SU-DHL-6 (cell line): Measurements from ENCODE around the gene MAP2K5.

Source experiments
- H2AFZ ChIP-seq: fragments of 200-600 bp; sonication (generic); 2 replicates; pipeline ENCODE4 v1.6.1; 2014; ENCODE audit warnings: low read depth, mild to moderate bottlenecking, moderate library complexity, mixed read lengths, antibody characterized with exemption, low read length; ENCODE audit not compliant: severe bottlenecking
- H3F3A ChIP-seq: fragments of 200-600 bp; shearing (Covaris generic); 2 replicates; pipeline ENCODE4 v1.6.0; 2016; ENCODE audit warnings: antibody characterized with exemption, mild to moderate bottlenecking; ENCODE audit not compliant: insufficient read depth
- H3K27ac ChIP-seq: fragments of 200-600 bp; sonication (generic); 2 replicates; pipeline ENCODE4 v1.5.1; 2016; ENCODE audit warnings: low read depth, mild to moderate bottlenecking, low read length, moderate library complexity, mixed read lengths
- H3K27me3 ChIP-seq: fragments of 200-600 bp; sonication (generic), shearing (Covaris generic); 2 replicates; pipeline ENCODE4 v1.6.0; 2014; ENCODE audit warnings: mild to moderate bottlenecking, low read length
- H3K36me3 ChIP-seq: fragments of 200-600 bp; sonication (generic); 2 replicates; pipeline ENCODE4 v1.6.1; 2014; ENCODE audit warnings: mild to moderate bottlenecking, low read length, mixed read lengths
- H3K4me2 ChIP-seq: fragments of 300-600, 200-600 bp; shearing (Covaris generic), sonication (generic); 2 replicates; pipeline ENCODE4 v1.6.0; 2014; ENCODE audit warnings: low read length, low read depth, mild to moderate bottlenecking; ENCODE audit not compliant: poor library complexity, severe bottlenecking
- H3K4me3 ChIP-seq: fragments of 200-600 bp; sonication (generic); 2 replicates; pipeline ENCODE4 v1.5.1; 2014; ENCODE audit warnings: antibody characterized with exemption, low read length, mild to moderate bottlenecking, mixed read lengths; ENCODE audit not compliant: insufficient read depth, poor library complexity, severe bottlenecking
- H3K79me2 ChIP-seq: fragments of 200-600 bp; sonication (generic); 2 replicates; pipeline ENCODE4 v1.6.1; 2014; ENCODE audit warnings: mild to moderate bottlenecking, low read length, moderate library complexity; ENCODE audit not compliant: insufficient read depth
- H3K9ac ChIP-seq: fragments of 200-600 bp; sonication (generic); 2 replicates; pipeline ENCODE4 v1.7.0; 2014; ENCODE audit warnings: mild to moderate bottlenecking, low read length
- H3K9me2 ChIP-seq: fragments of 200-600 bp; sonication (generic); replicated peaks from 2 replicates; pipeline ENCODE4 v1.6.1; 2014; ENCODE audit warnings: low read length; ENCODE audit not compliant: insufficient read depth
- H3K9me3 ChIP-seq: fragments of 200-600 bp; sonication (generic); 2 replicates; pipeline ENCODE4 v1.6.1; 2014; ENCODE audit warnings: low read length, mixed read lengths; ENCODE audit not compliant: insufficient read depth
- H4K20me1 ChIP-seq: fragments of 200-600 bp; sonication (generic); 2 replicates; pipeline ENCODE4 v1.6.1; 2014; ENCODE audit warnings: low read depth, mild to moderate bottlenecking, antibody characterized with exemption, low read length, moderate library complexity, mixed read lengths
- CTCF ChIP-seq: fragments of 200-600 bp; sonication (generic); IDR thresholded peaks from one replicate; pipeline ENCODE4 v1.5.1; 2017; ENCODE audit warnings: antibody characterized with exemption, mild to moderate bottlenecking, low read length, moderate library complexity; ENCODE audit not compliant: insufficient read depth, poor library complexity, severe bottlenecking
- EZH2phosphoT487 ChIP-seq: fragments of 200-600 bp; sonication (generic), shearing (Covaris generic); conservative IDR thresholded peaks from 2 replicates; pipeline ENCODE4 v1.6.1; 2018; ENCODE audit warnings: mild to moderate bottlenecking, antibody characterized with exemption, low read length, moderate library complexity, mixed read lengths

MAP2K5 gene

DNA sequence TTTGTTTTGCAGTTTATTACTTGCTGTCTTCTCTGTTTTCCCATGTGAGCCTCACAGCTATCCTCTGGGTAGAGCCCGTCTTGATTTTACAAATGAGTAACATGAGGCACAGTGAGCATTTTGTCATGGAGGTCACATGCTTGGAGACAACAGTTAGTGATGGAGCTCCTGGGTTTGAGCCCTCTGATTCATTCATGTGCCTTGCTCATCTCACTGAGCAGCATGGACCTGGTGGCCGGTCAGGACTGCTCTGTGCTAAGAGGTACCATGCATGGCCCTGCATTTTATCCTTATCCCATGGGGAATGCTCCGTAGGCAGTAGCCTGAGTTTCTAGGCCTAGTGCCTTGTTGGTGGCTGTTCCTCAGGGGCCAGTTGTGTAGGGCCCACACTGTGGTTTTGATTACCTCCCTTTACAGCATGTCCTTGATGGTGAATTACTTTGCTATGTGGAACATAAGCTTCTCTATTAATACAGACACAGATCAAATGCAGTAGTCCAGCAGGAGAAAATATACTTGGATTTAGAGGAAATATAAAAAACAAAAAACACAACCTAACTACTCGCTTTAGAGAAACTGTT, 35.6 kb downstream of the MAP2K5 start:
- TF ChIP-seq CTCF = no peak
- TF ChIP-seq EZH2phosphoT487 = no peak
- no peak overlapping the region for H2AFZ ChIP-seq
- H3K79me2 ChIP-seq = no peaks in the 10 kb centered on the region
- no peaks in the 10 kb centered on the region for H3K27me3 ChIP-seq
- no peak overlapping the region for H3K9ac ChIP-seq
- H3F3A ChIP-seq = no peaks in the 10 kb centered on the region
- H3K4me3 ChIP-seq = no peak overlapping the region
- H3K27ac ChIP-seq = no peak overlapping the region
- no peak overlapping the region for H3K4me2 ChIP-seq
- H3K9me2 ChIP-seq = no peaks in the 10 kb centered on the region
- H3K36me3 ChIP-seq = no peaks in the 10 kb centered on the region
- H4K20me1 ChIP-seq = no peaks in the 10 kb centered on the region
- H3K9me3 ChIP-seq = no peaks in the 10 kb centered on the region

DNA sequence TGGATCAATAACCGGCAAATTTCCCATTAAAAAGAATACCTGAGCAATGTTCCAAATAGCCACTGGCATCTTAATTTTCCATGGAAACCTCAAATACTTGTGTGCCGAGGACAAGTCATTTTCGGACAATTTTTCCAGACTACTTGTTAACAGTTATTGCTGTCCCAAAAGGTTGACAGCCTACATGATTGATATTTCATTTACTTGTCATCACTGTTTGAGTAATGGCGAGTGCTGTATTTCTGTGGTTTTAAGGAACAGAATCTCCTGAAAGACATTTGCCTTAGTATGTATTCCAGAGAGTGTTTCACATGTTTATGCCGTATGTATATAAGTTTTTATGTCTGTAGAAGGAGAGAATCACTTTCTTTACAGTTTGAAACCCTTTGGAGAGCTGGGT, 36.7 kb downstream of the MAP2K5 start:
- Histone ChIP-seq H4K20me1 (no peaks in the 10 kb centered on the region), H3K4me2 (no peak overlapping the region), H3K27me3 (no peaks in the 10 kb centered on the region), H3K9me3 (no peaks in the 10 kb centered on the region), H3K9me2 (no peaks in the 10 kb centered on the region), H3F3A (no peaks in the 10 kb centered on the region), H3K9ac (no peak overlapping the region), H3K36me3 (no peaks in the 10 kb centered on the region), H3K27ac (no peak overlapping the region), H2AFZ (no peak overlapping the region), H3K4me3 (no peak overlapping the region), H3K79me2 (no peaks in the 10 kb centered on the region)
- TF ChIP-seq EZH2phosphoT487 = no peak
- TF ChIP-seq CTCF = no peak

GRCh38 chr15:67579967-67580366, 37.5 kb downstream of the MAP2K5 start:
- H3K27me3 ChIP-seq = no peaks in the 10 kb centered on the region
- no peak overlapping the region for H3K4me3 ChIP-seq
- H3K36me3 ChIP-seq = no peaks in the 10 kb centered on the region
- H3K4me2 ChIP-seq = no peak overlapping the region
- H3K79me2 ChIP-seq = no peaks in the 10 kb centered on the region
- no peaks in the 10 kb centered on the region for H3K9me2 ChIP-seq
- H3K27ac ChIP-seq = no peak overlapping the region
- H2AFZ ChIP-seq = no peak overlapping the region
- H3F3A ChIP-seq = no peaks in the 10 kb centered on the region
- H3K9me3 ChIP-seq = no peaks in the 10 kb centered on the region
- no peak for TF ChIP-seq CTCF
- no peak for TF ChIP-seq EZH2phosphoT487
- H3K9ac ChIP-seq = no peak overlapping the region
- no peaks in the 10 kb centered on the region for H4K20me1 ChIP-seq
